CD4-positive, alpha-beta T cell treated with Interleukin-12 subunit alpha and Interleukin-12 subunit beta, for 1 hour (primary cell): ENCODE data around the gene GTF3C4.

Source experiments
- DNase-seq: peaks from one replicate; pipeline ENCODE4 v3.0.0-alpha.2; 2020

GTF3C4 gene

DNA sequence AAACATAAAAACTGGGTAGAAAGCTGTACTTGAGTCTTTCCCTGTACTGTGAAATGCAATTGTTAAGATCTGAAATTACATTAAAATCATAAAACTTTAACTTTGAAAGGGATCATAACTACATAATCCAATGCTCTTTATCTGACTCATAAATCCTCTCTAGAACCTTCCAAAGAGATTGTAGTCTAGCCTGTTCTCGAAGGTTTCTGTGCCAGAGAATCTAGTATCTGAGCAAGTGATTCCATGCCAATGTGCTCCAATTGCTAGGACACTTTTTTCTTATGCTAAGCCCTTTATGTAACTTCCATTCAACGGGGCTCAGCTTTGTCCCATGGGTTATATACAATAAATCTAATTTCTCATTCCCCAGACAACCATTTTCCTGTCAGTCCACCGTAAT, 21.6 kb upstream of the GTF3C4 start:
- DNase-seq = no peak

DNA sequence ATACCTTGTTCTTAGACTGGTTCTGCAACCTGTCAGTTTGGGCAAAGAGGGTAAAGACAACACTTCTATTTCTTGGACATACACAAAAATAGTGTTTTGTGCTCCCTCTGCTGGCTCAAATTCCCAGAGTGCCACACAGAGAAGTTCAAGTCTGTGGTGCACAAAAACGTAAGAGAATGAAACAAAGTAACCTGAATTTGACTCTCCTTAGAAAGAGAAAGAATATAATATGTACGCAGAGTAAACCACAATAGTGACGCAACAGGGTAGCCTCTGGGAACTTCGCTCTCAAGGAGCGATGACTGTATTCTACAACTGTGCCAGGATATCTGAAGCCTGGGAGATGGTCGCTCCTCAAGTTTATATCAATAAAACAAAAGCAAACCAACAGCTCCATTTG, 19.0 kb upstream of the GTF3C4 start:
- DNase-seq = peak; percentile 12

DNA sequence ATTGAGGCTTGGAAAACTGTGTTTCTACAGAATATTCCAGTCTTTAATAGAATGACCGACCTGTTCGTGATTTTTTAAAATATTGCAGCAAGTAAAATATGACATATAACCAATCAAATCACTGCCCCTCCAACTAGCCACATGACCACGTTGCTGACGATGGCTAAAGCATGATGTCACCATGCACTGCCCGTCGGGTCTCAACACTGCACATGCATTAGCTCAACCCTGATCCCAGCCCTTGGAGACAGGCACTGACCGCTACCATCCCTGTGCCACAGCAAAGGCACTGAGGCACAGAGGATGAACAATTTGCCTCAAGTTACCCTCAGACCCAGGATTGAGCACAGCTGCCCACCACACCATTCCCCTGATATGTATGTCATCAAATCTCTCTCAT, 14.0 kb upstream of the GTF3C4 start:
- DNase-seq = no peak

DNA sequence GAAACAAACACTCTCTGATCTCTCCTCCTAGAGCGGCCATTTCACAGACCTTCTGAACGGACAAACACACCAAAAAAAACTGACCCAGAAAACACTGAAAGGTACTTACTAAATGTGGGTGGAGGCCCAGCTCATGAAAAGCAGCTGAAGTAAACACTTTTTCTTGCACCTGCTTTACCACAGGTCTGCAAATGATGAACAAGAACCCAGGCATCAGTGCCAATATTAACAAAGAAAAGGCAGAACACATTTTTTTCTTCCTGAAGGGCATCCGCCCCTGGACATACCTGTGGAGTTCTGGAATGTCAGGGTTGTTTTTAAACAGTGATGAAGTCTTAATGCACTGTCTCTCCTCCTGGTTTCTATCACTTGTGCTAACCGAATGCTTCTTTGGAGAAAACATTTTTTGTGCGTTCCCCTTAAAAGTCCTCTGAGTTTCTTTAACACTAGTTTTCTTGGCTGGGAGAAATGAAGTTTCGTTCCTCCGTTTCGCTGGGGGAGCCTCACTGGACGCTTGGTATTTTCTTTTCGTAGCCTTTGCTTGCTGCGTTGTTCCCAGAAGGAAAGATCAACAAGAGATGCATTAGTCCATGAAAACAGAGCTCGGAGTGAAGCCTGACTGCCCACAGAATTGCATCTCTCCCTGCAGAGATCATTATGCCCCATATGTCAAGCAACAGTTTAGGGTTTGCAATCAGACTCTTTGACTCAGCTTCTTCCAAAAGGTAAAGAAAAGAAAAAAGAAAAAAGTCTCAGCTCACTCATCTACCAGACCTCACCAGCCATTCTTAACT, 7.9 kb upstream of the GTF3C4 start:
- DNase-seq = no peak

DNA sequence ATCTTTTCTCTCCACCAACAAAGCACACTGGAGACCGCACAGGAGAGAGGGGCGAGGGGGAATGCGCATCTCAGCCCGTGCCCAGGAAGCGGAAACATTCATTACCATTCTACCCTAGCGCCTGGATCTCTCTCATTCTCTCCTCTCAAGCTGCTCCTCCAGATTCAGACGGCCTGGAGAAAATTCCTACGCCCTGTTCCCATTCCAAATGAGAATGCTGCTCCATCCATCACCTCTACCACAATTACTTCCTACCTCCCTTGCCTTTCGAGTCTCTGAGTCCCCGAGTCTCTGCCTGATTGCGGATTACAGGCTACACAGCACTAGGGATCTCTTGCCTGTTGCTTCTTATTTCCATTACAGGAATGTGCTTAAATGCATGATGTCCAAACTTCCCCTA, 7.1 kb upstream of the GTF3C4 start:
- no peak for DNase-seq

DNA sequence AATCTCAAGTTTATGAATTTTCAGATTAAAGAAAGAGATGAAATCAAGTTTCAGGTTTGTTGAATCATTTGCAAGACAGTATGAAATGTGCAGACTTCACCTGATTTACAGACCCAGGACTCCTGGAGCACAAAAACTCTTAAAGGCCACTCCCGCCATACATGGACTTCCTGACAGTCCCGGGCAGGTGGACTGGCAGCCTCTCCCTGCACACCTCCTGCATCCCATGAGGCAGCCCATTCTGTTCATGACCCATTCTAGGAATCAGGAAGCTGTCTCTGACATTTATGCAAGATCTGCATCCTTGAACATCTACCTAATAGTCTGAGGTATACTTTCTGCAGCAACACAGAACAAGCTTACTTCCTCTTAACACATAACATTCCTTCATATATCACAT, 6.4 kb upstream of the GTF3C4 start:
- DNase-seq = no peak

DNA sequence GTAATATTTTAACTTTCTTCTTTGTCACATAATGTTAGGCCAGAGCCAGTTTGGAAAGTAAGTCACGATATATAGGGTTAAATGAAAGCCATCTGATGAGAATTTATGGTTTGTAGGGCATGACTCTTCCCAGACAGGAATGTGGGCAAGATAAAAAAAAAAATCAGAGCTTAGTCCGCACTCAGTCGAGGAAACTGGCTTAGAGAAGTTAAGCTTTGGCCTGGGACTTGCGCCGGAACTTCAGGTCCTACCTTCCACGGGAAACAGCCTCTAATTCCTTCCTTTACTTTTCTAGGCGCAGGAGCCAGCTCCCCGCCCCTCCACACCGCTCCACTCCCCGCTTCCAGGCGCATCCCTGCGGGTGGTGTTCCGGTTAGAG, 956 bp upstream of the GTF3C4 start:
- no peak for DNase-seq

DNA sequence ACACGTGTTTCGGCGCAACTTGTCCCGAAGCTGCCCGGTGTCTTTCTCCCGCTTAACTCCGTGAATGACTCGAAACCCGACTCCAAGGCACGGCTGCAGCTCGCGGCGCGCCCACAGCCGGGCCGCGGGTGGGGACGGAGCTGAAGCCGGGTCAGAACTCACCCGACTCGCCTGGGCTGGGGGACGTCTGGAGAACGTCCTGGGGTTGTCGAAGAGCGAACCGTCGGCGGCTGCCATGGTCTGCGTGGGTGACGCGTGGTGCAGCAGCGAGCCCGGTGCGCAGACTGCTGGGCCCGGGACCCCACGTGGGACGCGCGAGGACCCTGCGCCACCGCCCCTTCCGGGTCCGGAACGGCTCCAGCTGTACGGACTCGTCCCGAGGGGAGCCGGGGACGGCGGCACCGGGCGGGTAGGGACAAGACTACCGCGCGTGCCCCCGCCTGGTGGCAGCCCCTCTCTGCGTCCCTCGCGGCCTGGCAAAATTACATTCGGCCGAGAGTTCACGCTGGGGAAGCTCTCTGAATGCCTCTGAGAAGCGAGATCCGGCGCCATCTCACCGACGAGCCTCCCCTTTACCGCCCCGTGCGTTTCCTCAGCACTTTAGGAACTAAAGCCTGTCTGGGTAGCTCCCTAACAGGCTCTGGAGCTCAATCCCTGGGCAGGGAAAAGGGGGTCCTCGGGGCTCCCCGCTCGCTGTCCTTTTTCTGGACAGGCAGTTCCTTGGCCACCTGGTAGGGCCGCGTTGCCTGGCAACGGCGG, 387 bp upstream of the GTF3C4 start, which contains the start of gene DDX31:
DDX31 (minus strand) TSS at position 286 of the 759 bp plus-strand sequence; CDS start at position 237, 49 bp downstream.
- peak; percentile 89 for DNase-seq

DNA sequence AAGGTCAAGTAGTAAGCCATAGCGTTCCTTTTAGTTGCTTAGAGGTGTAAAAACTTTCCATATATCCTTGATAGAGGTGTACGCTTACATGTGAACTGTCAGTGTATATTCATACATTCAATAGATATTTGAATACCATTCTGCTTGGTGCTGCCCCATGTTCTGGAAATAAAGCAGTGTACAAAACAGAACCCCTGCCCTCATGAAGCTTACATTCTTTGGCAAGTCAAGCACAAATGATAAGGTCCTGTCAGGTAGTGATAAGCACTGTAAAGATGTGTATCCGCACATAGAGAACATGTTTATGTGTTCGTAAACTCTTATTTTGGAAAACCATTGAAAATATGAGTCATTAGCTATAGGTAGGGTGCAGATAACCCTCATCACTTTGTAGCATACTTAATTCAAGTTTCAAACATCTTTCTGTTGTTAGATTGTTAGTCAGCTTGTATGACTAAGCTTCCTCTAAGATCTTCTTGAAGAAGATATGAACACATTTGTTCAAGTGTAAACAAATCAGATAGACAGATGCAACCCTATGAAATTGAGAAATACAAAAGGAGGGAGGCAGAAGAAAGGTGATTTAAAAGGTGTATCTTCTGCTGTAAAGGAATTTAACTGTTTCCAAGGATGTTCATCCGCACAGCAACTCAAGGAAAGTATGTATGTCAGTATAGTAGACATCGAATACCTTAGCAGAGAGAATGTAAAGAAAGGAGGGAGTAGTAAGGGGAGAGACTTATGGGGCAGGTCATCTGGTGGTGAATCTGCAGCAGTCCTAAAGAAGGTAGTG, 1.6 kb downstream of the GTF3C4 start:
- DNase-seq = no peak

DNA sequence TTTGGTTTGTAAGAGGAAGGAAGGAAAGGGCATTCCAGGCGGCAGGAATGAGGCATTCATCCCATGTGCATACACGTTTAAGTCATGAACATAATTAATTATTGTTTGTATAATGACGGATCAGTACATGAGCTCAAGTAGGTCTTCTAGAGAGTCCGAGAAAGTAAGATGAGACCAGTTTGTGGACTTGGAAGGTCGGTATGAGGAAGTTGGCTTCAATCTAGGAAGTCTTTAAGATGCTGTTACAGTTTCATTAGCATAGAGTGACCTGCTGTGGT, 2.1 kb downstream of the GTF3C4 start:
- DNase-seq = no peak

DNA sequence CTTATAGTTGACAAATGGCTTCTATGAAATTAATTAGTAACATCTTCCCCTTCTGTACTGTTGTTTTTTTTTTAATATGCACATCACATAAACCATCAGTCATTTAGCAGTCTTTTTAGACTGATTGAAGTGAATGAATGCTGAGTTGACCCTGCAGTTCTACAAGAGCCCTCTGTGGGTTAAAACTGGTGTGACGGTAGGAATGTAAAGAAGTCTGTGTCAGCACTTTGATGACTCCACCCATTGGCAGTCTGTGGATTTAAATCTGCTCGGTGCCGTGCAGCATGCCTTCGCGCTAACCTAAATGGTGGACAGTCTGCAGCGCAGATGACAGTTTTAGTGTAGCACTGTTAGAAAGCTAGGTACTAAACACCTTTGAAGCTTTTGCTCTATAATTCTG, 3.1 kb downstream of the GTF3C4 start:
- no peak for DNase-seq

DNA sequence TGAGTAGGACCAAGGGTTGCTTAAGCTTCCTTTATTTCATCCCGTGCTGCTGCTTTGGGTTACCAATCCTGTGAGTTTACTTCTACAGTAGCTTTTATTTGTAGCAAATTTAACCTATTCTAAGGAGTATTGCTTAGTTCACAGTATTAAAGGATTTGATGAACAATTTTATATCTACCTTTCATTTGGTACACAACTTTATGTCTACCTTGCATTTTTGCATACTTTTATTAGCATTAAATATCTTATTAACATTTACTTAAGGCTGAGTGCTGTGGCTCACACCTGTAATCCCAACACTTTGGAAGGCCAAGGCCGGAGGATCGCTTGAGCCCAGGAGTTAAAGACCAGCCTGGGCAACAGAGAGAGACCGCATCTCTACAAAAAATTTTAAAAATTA, 4.2 kb downstream of the GTF3C4 start:
- DNase-seq = no peak

DNA sequence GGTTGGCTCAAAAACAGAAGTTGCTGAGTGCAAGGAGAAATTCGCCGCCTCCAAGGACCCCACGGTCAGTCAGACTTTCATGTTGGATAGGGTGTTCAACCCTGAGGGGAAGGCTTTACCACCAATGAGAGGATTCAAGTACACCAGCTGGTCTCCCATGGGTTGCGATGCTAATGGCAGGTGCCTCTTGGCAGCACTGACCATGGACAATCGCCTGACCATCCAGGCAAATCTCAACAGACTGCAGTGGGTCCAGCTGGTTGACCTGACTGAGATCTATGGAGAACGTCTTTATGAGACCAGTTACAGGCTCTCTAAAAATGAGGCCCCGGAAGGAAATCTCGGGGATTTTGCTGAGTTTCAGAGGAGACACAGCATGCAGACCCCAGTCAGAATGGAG, 7.7 kb downstream of the GTF3C4 start:
- no peak for DNase-seq

DNA sequence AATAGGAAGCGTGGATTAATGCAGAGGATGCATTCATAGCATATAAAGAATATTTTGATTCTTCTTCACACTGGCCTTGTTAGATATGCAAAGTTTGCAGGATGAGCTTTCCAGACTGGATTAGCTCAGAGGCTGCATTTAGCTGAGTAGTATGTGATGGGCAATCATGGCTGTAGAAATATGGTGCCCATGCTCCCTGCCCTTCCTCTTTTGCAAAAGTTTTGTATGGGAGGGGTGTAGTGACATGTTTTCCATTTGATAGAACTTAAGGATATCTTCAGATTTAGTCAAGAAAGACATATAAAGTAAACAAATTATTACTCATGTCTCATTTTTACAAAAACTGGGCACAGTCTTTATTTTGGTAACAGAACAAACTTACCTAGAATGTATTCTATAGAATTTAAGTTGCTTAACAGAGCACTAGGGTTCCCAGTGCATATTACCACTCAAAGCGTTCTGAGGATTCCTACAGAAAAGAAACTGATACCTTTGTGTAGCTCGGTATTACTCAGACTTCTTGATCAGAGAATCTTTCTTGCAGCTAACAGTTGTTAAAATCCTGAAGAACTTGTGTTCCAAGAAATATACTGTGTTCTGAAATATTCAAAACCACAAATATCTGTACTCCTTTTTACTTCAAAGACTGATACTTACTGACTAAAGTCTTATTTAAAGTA, 9.8 kb downstream of the GTF3C4 start:
- DNase-seq = no peak

DNA sequence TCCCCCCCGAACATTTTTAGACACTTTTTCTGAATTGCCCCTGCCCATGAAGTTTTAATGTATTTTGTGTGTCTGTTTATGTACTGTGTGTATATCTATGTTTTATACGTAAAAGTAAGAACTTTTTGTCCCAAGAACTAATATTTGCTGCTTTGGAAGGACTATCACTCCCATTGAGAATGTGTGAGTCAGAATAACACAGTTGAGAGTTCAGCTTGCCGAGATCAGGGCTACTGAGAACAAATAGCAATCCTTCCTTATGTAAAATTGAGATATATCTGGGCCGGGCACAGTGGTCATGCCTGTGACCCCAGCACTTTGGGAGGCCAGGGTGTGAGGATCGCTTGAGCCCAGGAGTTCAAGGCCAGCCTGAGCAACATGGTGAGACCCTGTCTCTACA, 11.3 kb downstream of the GTF3C4 start:
- DNase-seq = no peak

DNA sequence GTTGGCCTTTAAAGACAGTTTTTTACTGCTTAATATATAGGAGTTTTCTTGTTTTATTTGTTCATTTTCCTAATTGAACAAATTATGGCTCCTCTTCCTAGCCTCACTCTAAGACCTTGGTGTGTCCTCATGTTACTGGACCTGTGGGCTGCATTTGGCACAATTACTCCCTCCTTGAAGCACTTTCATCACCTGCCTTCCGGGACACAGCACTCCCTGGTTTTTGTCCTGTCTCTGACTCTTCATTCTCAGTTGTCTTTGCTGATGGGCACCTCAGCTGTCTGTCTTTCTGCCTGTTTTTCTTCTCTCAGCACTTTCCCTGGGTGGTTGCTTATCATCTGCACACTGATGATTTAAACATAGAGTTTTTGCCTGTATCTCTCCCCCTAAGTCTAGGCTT, 13.6 kb downstream of the GTF3C4 start:
- DNase-seq = no peak

DNA sequence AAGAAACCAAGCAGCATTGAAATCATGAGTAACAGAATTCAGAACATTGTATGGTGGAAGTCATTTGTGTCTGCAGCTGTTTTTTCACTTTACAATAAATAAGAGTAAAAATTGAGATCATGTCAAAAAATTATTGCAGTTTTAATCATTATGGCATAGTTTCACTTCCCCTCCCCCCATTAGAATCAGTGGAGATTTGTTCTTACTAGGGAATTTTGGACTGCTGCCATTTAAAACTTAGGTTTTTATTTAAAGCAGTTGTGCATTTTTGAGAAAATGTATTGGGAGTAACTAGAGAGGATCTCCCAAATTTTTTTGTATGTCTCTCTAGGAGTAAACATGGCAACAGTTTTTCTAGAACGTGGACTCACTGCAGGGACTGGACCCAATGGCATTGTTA, 20.4 kb downstream of the GTF3C4 start:
- no peak for DNase-seq

DNA sequence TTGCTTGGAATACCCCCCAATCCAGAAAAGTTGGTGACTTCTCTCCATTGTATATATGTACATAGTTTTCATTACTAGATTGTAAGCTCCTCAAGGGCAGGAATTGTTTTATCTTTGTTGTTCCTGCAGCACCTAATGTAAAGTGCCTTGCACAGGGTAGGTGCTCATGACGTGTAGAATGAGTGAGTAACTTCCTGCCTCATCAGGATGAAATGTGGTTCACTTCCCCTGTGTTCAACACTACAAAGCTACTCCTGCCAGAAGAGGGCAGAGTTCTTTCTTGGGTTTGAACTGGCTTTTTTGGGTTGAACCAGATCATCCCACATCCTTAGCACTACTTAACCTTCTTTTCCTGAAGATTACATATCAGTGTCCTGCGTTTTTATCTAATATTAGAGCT, 23.9 kb downstream of the GTF3C4 start:
- DNase-seq = peak; percentile 30

DNA sequence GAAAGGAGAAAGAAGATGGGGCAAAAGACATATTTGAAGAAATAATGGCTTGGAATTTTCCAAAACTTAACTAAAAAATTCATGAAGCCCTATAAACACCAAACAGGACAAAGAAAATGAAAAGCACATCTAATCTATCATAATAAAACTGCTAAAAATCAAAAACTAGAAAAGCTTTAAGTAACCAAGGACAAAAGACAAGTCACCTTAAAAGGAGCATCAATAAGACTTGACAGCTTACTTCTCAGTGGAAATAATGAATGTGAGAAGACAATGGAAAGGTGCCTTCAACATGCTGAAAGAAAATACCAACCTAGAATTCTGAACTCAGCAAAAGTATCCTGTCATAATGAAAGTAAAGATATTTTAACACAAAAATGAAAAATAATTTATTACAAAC, 27.0 kb downstream of the GTF3C4 start:
- DNase-seq = no peak

DNA sequence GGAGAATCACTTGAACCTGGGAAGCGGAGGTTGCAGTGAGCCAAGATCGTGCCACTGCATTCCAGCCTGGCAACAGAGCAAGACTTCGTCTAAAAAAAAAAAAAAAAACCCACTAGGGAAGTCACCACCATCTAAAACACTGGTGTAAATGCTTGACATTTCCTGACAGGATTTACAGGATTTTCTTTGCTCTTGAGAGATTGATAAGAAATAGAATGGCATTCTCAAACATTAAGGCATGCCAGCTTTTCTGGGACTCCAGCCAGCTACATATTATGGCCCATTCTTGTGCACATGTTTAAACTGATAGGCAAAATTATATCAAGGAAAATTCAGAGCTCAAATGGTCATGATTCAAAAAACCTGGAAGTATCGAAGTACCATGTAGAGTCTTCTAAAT, 28.7 kb downstream of the GTF3C4 start:
- DNase-seq = no peak

DNA sequence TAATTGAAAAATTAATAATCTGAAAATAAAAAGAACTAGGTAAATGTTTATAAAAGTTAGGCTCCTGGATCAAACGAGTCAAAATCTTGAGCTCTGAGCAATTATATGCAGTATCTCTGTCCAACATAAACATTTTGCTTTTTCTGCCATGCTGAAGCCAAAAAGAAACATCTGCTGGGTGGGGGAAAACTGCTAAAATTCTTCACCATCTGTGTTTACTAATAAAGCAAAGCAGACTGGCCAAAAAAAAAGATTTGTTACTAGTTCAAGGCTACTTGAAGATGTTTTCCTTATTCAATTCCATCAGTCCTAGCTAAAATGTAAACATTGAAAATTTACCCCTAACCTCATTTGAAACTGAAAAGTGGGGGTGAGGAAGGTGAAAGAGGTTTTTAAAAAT, 29.7 kb downstream of the GTF3C4 start:
- no peak for DNase-seq

DNA sequence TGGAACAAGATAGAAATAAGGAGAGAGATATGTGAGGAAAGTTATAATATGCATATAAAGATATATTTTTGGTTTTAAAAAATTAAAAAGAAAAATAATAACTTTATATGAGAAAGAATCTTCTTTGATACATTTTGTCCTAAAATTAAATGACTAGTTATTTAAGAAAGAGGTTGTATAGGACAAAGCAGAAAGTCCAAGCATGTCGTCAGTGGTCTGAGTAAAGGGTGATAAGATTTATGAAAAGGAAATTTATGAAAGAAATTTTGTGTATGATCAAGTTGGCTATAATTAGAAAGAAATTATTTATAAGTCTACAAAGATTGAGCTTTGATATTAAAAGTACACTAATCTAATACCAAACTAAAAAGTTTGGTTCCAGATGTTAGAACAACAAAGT, 32.0 kb downstream of the GTF3C4 start:
- DNase-seq = no peak

DNA sequence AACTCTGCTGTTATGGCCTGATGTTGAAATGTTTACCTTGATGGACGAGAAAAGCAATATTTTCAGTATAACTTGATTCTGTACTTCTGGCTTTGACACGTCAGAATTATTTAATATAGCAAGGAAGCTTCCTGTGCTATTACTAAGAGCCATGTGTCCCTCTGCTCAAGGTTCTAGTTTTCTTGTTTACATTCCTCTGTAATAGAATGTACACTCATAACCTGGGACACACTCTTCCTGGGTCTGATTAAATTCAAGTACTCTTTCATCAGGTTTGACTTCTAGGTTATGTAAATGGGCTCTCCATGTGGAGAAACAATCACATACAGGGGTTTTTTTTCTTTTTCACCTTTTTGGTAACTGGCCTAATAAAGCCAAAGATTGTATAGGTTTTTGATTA, 33.1 kb downstream of the GTF3C4 start:
- no peak for DNase-seq
